DOHH2 (cell line): ENCODE data around the gene DNASE1L2.
"Not testable (repeated sequence)": the region's sequence is repeated elsewhere in the genome, so short reads cannot be mapped to it uniquely, and the experiment has no call there.

Experiments used
- H3F3A ChIP-seq: fragments of 200-600 bp; sonication (generic), shearing (Covaris generic); 2 replicates; pipeline ENCODE4 v1.6.0; 2016; ENCODE audit warnings: antibody characterized with exemption, mild to moderate bottlenecking; ENCODE audit not compliant: control insufficient read depth, insufficient read depth
- H3K27ac ChIP-seq: fragments of 200-600 bp; sonication (generic); 2 replicates; pipeline ENCODE4 v1.5.1; 2014; ENCODE audit warnings: low read depth, mild to moderate bottlenecking, low read length, moderate library complexity
- H3K27me3 ChIP-seq: fragments of 200-600 bp; sonication (generic); 2 replicates; pipeline ENCODE4 v1.6.1; 2014; ENCODE audit warnings: mild to moderate bottlenecking, low read length, mixed read lengths; ENCODE audit not compliant: control insufficient read depth
- H3K36me3 ChIP-seq: fragments of 200-600 bp; sonication (generic); 2 replicates; pipeline ENCODE4 v1.6.1; 2014; ENCODE audit warnings: mild to moderate bottlenecking, low read length, moderate library complexity, mixed read lengths; ENCODE audit not compliant: control insufficient read depth
- H3K4me1 ChIP-seq: fragments of 200-600 bp; sonication (generic); 2 replicates; pipeline ENCODE4 v1.6.1; 2014; ENCODE audit warnings: mild to moderate bottlenecking, low read length, mixed read lengths; ENCODE audit not compliant: control insufficient read depth
- H3K4me2 ChIP-seq: fragments of 200-600 bp; sonication (generic); 2 replicates; pipeline ENCODE4 v1.6.0; 2014; ENCODE audit warnings: mild to moderate bottlenecking, low read length, moderate library complexity
- H3K4me3 ChIP-seq: fragments of 200-600 bp; sonication (generic); 2 replicates; pipeline ENCODE4 v1.5.1; 2014; ENCODE audit warnings: mild to moderate bottlenecking, low read length, mixed read lengths
- H3K79me2 ChIP-seq: fragments of 200-600 bp; sonication (generic); 2 replicates; pipeline ENCODE4 v1.6.1; 2014; ENCODE audit warnings: mild to moderate bottlenecking, low read length, mixed read lengths; ENCODE audit not compliant: control insufficient read depth
- H3K9me2 ChIP-seq: fragments of 200-600 bp; sonication (generic); replicated peaks from 2 replicates; pipeline ENCODE4 v1.6.1; 2014; ENCODE audit warnings: mild to moderate bottlenecking, low read length, mixed read lengths; ENCODE audit not compliant: control insufficient read depth
- H3K9me3 ChIP-seq: fragments of 200-600 bp; sonication (generic); 2 replicates; pipeline ENCODE4 v1.6.1; 2014; ENCODE audit warnings: antibody characterized with exemption, low read length, mixed read lengths; ENCODE audit not compliant: control insufficient read depth, insufficient read depth
- H4K20me1 ChIP-seq: fragments of 200-600 bp; sonication (generic); 2 replicates; pipeline ENCODE4 v1.6.0; 2014; ENCODE audit warnings: low read depth, mild to moderate bottlenecking, antibody characterized with exemption, low read length, moderate library complexity; ENCODE audit not compliant: control insufficient read depth, insufficient read depth
- EZH2phosphoT487 ChIP-seq: fragments of 200-600 bp; sonication (generic); IDR thresholded peaks from 2 replicates; pipeline ENCODE4 v1.6.1; 2017; ENCODE audit warnings: borderline replicate concordance, mild to moderate bottlenecking, antibody characterized with exemption, low read length, moderate library complexity, mixed read lengths
- TF ChIP-seq, protein P1 (sequence below): fragments of 200-600 bp; sonication (generic); IDR thresholded peaks from one replicate; pipeline ENCODE4 v1.5.1; 2014; ENCODE audit warnings: antibody characterized with exemption, mild to moderate bottlenecking, low read depth, low read length; ENCODE audit not compliant: poor library complexity, severe bottlenecking

Gene DNASE1L2

GRCh38 chr16:2237493-2238149 lies 1.4 kb downstream of the DNASE1L2 start:
- H3K36me3 ChIP-seq: peaks cover 48% of the 10 kb centered on the region
- no peaks in the 10 kb centered on the region for H3K9me2 ChIP-seq
- no peak overlapping the region for H3K4me3 ChIP-seq
- H3K79me2 ChIP-seq: no peaks in the 10 kb centered on the region
- no peaks in the 10 kb centered on the region for H3K9me3 ChIP-seq
- no peaks in the 10 kb centered on the region for H3K27me3 ChIP-seq
- TF ChIP-seq, protein P1, sequence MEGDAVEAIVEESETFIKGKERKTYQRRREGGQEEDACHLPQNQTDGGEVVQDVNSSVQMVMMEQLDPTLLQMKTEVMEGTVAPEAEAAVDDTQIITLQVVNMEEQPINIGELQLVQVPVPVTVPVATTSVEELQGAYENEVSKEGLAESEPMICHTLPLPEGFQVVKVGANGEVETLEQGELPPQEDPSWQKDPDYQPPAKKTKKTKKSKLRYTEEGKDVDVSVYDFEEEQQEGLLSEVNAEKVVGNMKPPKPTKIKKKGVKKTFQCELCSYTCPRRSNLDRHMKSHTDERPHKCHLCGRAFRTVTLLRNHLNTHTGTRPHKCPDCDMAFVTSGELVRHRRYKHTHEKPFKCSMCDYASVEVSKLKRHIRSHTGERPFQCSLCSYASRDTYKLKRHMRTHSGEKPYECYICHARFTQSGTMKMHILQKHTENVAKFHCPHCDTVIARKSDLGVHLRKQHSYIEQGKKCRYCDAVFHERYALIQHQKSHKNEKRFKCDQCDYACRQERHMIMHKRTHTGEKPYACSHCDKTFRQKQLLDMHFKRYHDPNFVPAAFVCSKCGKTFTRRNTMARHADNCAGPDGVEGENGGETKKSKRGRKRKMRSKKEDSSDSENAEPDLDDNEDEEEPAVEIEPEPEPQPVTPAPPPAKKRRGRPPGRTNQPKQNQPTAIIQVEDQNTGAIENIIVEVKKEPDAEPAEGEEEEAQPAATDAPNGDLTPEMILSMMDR: no peak
- TF ChIP-seq EZH2phosphoT487: no peak
- H3K27ac ChIP-seq: no peak overlapping the region
- no peak overlapping the region for H3K4me2 ChIP-seq
- H3F3A ChIP-seq: peaks cover 14% of the 10 kb centered on the region; the same call in 1 of the 2 replicates
- no peaks in the 10 kb centered on the region for H4K20me1 ChIP-seq
- H3K4me1 ChIP-seq: no peaks in the 10 kb centered on the region

DNA sequence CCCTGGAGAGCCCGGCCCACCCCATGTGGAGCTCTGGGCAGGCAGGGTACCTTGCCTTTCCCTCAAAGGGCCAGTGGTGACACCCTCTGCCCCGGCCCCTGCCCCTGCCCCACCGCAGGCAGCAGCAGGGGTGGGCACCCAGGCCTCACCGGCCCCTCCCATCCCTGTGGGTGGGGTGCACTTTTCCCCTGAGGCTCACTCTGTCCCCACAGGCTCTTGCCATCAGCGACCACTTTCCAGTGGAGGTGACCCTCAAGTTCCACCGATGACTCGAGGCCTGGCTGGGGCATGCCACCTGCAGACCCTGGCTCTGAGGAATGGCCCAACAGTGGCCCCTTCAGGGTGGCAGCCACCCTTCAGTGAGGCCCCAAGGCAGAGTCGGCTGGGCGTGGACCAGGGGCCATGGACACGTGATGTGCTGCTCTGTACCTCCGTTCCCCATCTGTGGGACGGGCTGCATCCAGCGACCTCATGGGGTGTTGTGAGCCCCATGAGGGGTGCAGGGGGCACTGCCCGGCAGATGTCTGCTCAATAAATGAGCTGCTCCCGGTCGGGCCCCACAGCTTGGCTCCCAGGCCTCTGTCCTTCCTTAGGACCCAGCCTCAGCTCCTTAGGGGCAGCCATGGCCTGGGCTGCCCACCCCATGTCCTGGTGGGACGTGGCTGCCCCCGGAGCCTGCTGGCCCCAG lies 2.0 kb downstream of the DNASE1L2 start:
- Histone ChIP-seq H4K20me1 (no peaks in the 10 kb centered on the region), H3F3A (peaks cover 15% of the 10 kb centered on the region; the same call in 1 of the 2 replicates), H3K27me3 (no peaks in the 10 kb centered on the region), H3K27ac (no peak overlapping the region), H3K36me3 (peaks cover 48% of the 10 kb centered on the region), H3K4me1 (no peaks in the 10 kb centered on the region), H3K4me2 (no peak overlapping the region), H3K79me2 (no peaks in the 10 kb centered on the region), H3K4me3 (no peak overlapping the region), H3K9me3 (no peaks in the 10 kb centered on the region), H3K9me2 (no peaks in the 10 kb centered on the region)
- TF ChIP-seq EZH2phosphoT487: no peak
- TF ChIP-seq, protein P1: no peak

GRCh38 chr16:2238838-2239675 lies 2.8 kb downstream of the DNASE1L2 start:
- Histone ChIP-seq H3K79me2 (no peaks in the 10 kb centered on the region), H3K4me2 (no peak overlapping the region), H3K9me2 (no peaks in the 10 kb centered on the region), H3K4me1 (no peaks in the 10 kb centered on the region), H3K36me3 (peaks cover 49% of the 10 kb centered on the region), H3K4me3 (no peak overlapping the region), H3F3A (peaks cover 15% of the 10 kb centered on the region; the same call in 1 of the 2 replicates), H4K20me1 (no peaks in the 10 kb centered on the region), H3K27me3 (no peaks in the 10 kb centered on the region), H3K27ac (no peak overlapping the region), H3K9me3 (no peaks in the 10 kb centered on the region)
- TF ChIP-seq, protein P1: no peak
- no peak for TF ChIP-seq EZH2phosphoT487

DNA sequence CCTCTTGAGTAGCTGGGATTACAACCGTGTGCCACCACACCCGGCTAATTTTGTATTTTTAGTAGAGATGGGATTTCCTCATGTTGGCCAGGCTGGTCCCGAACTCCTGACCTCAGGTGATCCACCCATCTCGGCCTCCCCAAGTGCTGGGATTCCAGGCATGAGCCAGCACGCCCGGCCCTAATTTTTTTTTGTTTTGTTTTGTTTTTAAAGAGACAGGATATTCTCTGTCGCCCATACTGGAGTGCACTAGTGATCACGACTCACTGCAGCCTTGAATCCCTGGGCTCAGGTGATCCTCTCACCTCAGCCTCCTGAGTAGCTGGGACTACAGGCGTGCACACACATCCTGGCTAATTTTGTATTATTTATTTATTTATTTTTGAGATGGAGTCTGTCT lies 4.1 kb downstream of the DNASE1L2 start:
- H3K36me3 ChIP-seq: peaks cover 51% of the 10 kb centered on the region
- H3K27ac ChIP-seq: not testable (repeated sequence)

More for the DNA sequence above, 4.1 kb downstream of the DNASE1L2 start:
- peaks cover 15% of the 10 kb centered on the region; the same call in 1 of the 2 replicates for H3F3A ChIP-seq
- not testable (repeated sequence) for H3K9me2 ChIP-seq, H3K27me3 ChIP-seq, H4K20me1 ChIP-seq, H3K4me2 ChIP-seq, H3K4me1 ChIP-seq, H3K9me3 ChIP-seq, H3K4me3 ChIP-seq, H3K79me2 ChIP-seq
